Tracheal epithelial cell (primary cell): ENCODE results near the gene NCSTN. TPM values are rescaled to one million over a fixed set of nuclear protein-coding genes. Genes with fewer than 3 reads are reported as not detected.

Source experiments
- total RNA-seq: library from RNA; depleted of rRNA; stranded (reverse); fragments of >200 nt; gene quantifications from 2 replicates; pipeline ENCODE4 v1.2.1, GENCODE V29; 2014

The NCSTN gene
- total RNA-seq: 62.4 and 93.0 TPM in 2 replicates

DNA sequence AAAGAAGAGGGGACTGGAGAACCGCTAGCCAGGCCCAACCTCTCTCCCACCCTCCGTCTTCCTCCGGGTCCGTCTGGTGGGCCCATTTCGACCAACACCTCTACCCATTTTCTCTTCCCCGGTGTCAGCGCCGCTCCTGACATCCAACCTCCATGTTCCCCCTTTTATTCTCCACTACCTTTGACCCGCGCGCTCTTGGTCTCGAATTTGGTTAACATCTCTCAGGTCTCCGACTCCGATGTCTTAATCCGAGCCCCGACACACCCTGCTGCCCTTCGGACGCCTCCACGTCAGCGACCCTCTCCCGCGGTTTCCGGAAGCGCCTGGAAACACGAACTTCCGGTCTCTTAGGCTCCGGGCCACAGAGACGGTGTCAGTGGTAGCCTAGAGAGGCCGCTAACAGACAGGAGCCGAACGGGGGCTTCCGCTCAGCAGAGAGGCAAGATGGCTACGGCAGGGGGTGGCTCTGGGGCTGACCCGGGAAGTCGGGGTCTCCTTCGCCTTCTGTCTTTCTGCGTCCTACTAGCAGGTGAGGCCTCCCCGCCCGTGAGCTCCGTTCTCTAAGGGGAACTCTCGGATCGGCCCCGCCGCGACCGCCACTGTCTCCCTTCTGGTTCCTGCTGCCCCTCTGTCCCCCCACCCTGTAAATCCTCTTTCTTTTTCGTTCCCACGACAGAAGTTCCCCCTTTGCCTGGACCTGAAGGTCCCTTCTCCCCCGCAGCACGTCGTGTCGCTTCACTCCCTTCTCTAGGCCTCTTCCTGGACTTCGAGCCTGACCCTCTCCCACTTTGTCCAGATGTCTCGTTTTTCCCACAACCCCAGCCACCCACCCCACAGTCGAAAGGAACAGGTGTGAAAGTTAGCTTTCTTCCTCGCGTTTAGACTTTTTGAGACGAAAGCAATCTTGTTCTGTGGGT, at the start of gene NCSTN, which contains the start of gene COPA:
NCSTN (plus strand) TSS at position 431 of the 917 bp plus-strand sequence; CDS start at position 445, 14 bp downstream.
COPA (minus strand) TSS at position 298 of the 917 bp plus-strand sequence; CDS start at position 218, 80 bp downstream.

DNA sequence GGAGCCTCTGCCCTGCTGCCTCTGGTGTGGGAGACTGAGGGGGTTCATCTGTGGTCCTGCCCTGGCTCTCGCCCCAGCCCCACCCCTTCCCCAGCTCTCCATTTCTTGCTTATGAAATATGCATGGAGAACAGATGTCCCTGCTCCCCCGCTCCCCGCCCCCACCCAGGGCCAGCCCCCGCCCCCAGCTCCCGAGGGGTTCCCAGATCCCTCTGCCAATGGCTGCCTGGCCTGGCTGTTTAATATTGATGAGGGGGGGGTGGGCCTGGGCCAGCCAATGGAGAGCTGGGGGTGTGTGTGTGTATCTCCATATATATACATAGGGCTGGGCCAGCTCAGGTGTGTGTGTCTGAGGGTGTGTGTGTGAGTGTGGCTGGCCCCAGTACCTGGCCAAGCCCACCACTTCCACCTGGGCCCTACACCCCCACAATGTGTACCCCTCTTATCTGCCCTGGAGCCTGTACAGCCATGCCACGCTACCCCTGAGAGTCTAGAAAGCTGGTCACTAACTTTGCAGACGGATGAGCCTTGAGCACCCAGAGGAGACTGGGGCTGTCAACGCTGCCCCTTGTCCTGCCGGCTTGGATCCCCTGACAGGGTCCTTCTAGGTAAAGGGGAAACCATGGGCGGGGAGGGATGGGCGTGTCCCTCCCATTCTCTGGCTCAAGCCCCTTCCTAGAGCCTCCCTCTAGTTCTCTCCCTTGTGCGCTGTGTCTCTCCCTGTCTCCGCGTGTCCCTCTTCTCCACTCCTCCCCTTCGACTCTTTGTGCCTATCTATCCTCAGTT, 23.7 kb downstream of the NCSTN start, which contains the start of gene NHLH1:
NHLH1 (plus strand) TSS at position 341 of the 785 bp plus-strand sequence. CDS start 3,661 bp downstream, outside the sequence.

DNA sequence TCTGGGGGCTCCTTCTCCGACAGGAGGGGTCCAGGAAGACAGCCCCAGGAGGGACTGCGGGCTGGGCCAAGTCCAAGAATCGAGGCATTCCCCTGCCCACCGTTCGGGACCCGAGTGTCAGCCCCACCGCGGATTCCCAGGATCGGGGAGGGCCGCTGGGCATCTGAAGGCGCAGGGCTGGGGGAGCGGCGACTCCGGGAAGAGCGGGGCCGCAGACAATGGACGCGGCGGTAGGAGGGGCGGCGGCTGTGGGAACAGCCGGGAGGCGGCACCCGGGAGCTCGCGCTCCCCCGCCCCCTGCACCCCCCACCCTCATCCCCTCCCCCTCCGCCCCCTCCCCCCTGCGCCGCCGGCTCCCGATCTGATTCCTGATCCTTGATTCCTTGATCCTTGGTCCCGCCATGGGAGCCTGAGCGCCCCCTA, 57.1 kb downstream of the NCSTN start, which contains the start of gene VANGL2:
VANGL2 (plus strand) TSS at position 342 of the 423 bp plus-strand sequence. CDS start 15,274 bp downstream, outside the sequence.

Other genes starting within 250 kb of the NCSTN start
- 61.0 and 85.5 TPM in 2 replicates for gene IGSF8, start 244.8 kb upstream of the NCSTN start, total RNA-seq
- gene ATP1A2, start 227.6 kb upstream of the NCSTN start, total RNA-seq: not detected in 2 replicates
- not detected in 2 replicates for gene ATP1A4, start 191.8 kb upstream of the NCSTN start, total RNA-seq
- not detected in 2 replicates for gene CASQ1, start 152.8 kb upstream of the NCSTN start, total RNA-seq
- gene PEA15, start 138.0 kb upstream of the NCSTN start, total RNA-seq: 33.9 and 57.8 TPM in 2 replicates
- gene DCAF8, start 80.8 kb upstream of the NCSTN start, total RNA-seq: 38.6 and 39.0 TPM in 2 replicates
- gene PEX19, start 58.2 kb upstream of the NCSTN start, total RNA-seq: 29.2 and 44.3 TPM in 2 replicates
- gene COPA, start 133 bp upstream of the NCSTN start, total RNA-seq: 87.0 and 170 TPM in 2 replicates
- gene NHLH1, start 23.7 kb downstream of the NCSTN start, total RNA-seq: not detected in 2 replicates
- 6.6 and 8.4 TPM in 2 replicates for gene VANGL2, start 57.2 kb downstream of the NCSTN start, total RNA-seq
- not detected in 2 replicates for gene SLAMF6, start 179.9 kb downstream of the NCSTN start, total RNA-seq
- gene CD84, start 236.1 kb downstream of the NCSTN start, total RNA-seq: not detected in 2 replicates